T-cell (primary cell): Measurements from ENCODE around the gene TPD52L2. TPM values are rescaled to one million over a fixed set of nuclear protein-coding genes. Genes with fewer than 3 reads are reported as not detected.

Source experiments
- ATAC-seq, 4 experiments: fragments of 200-7000 bp in 3 of 4; fragments of 150-1000 bp in 1 of 4; cut with Tn5 transposase; replicated peaks in 1 of 4; 1 replicate in 3 of 4; 2 replicates in 1 of 4; pipeline ENCODE4 v1.10.0; 2021; ENCODE audit warnings: moderate library complexity in 3 of 4, mild to moderate bottlenecking in 2 of 4, moderate number of reproducible peaks in 1 of 4
- CTCF ChIA-PET, 2 donors: fragments of 300-600 bp; sonication (Branson Sonifier 250); formaldehyde crosslinking; loops; one replicate each; lab custom pipeline; 2022; ENCODE audit warnings: antibody characterized with exemption in 2 of 2; lab: Charles Lee
- POLR2A ChIA-PET, 2 donors: fragments of 300-600 bp; sonication (Branson Sonifier 250); formaldehyde crosslinking; loops; one replicate each; lab custom pipeline; 2022; ENCODE audit warnings: antibody characterized with exemption in 2 of 2; lab: Charles Lee
- DNase-seq, 35 experiments: peaks; one replicate each; pipeline versions ENCODE4 v3.0.0 to v3.0.0-alpha.2; 2013 to 2023
- H3K27ac ChIP-seq: one replicate; pipeline ENCODE4 v1.5.1; 2013; ENCODE audit warnings: low read length
- H3K27me3 ChIP-seq, 2 experiments: replicated peaks in 1 of 2; 1 replicate in 1 of 2; 2 replicates in 1 of 2; pipeline versions ENCODE4 v1.6.1 to v1.7.0; 2013; ENCODE audit warnings: low read length in 1 of 2, mixed read lengths in 1 of 2; ENCODE audit not compliant: control insufficient read depth in 2 of 2, insufficient read depth in 2 of 2; ENCODE audit errors: extremely low read depth in 1 of 2
- H3K36me3 ChIP-seq, 2 donors: 1 replicate in 1 of 2; 2 replicates in 1 of 2; pipeline versions ENCODE4 v1.6.1 to v1.7.0; 2013; ENCODE audit warnings: low read length in 1 of 2; ENCODE audit not compliant: control insufficient read depth in 2 of 2, insufficient read depth in 1 of 2; ENCODE audit errors: extremely low read depth in 1 of 2
- H3K4me1 ChIP-seq, 2 experiments: 1 replicate in 1 of 2; 2 replicates in 1 of 2; pipeline versions ENCODE4 v1.6.1 to v1.7.0; 2013; ENCODE audit warnings: low read length in 2 of 2, mixed read lengths in 1 of 2; ENCODE audit not compliant: insufficient read depth in 2 of 2, control insufficient read depth in 1 of 2; ENCODE audit errors: extremely low read depth in 1 of 2
- H3K4me3 ChIP-seq, 2 donors: 1 replicate in 1 of 2; 2 replicates in 1 of 2; pipeline versions ENCODE4 v1.5.1 to v1.7.0; 2013; ENCODE audit warnings: mild to moderate bottlenecking in 2 of 2, low read length in 1 of 2, moderate library complexity in 1 of 2; ENCODE audit not compliant: control insufficient read depth in 1 of 2; ENCODE audit errors: extremely low read depth in 1 of 2
- H3K9me3 ChIP-seq: 2 replicates; pipeline ENCODE4 v1.7.0; 2013
- H3K27ac Mint-ChIP-seq, 2 donors: one replicate each; pipeline ENCODE4 v1.8.0; 2020 to 2021; ENCODE audit warnings: mild to moderate bottlenecking in 2 of 2, mixed read lengths in 2 of 2
- H3K27me3 Mint-ChIP-seq, 2 donors: one replicate each; pipeline ENCODE4 v1.8.0; 2021 to 2022; ENCODE audit warnings: mixed read lengths in 2 of 2
- H3K36me3 Mint-ChIP-seq: one replicate; pipeline ENCODE4 v1.8.0; 2021; ENCODE audit warnings: mixed read lengths
- H3K4me1 Mint-ChIP-seq, 3 donors: one replicate each; pipeline ENCODE4 v1.8.0; 2020 to 2022; ENCODE audit warnings: mixed read lengths in 3 of 3, mild to moderate bottlenecking in 1 of 3
- H3K4me3 Mint-ChIP-seq, 3 donors: one replicate each; pipeline ENCODE4 v1.8.0; 2020 to 2022; ENCODE audit warnings: mild to moderate bottlenecking in 3 of 3, mixed read lengths in 3 of 3, moderate library complexity in 3 of 3
- H3K9me3 Mint-ChIP-seq, 3 donors: one replicate each; pipeline ENCODE4 v1.8.0; 2020 to 2022; ENCODE audit warnings: mixed read lengths in 3 of 3
- WGBS: methylation state at CpG from one replicate; pipeline ENCODE4 v1.1.5; 2013; ENCODE audit warnings: missing lambda C conversion rate; ENCODE audit not compliant: insufficient coverage; 5-methylcytosine and 5-hydroxymethylcytosine counted together
- total RNA-seq, 35 experiments: library from RNA in 6 of 35; stranded (reverse) in 6 of 35; fragments of 120-200 nt in 1 of 35; gene quantifications; one replicate each; pipeline versions ENCODE4 v1.2.1 to v1.2.4 and lab custom pipeline; 2013 to 2026

Gene TPD52L2
- total RNA-seq, 5 donors from 2014 or later (not counting 1 experiment from before 2014, with no cell fraction given) = 27.8 to 44.1 (median 39.3) TPM

DNA sequence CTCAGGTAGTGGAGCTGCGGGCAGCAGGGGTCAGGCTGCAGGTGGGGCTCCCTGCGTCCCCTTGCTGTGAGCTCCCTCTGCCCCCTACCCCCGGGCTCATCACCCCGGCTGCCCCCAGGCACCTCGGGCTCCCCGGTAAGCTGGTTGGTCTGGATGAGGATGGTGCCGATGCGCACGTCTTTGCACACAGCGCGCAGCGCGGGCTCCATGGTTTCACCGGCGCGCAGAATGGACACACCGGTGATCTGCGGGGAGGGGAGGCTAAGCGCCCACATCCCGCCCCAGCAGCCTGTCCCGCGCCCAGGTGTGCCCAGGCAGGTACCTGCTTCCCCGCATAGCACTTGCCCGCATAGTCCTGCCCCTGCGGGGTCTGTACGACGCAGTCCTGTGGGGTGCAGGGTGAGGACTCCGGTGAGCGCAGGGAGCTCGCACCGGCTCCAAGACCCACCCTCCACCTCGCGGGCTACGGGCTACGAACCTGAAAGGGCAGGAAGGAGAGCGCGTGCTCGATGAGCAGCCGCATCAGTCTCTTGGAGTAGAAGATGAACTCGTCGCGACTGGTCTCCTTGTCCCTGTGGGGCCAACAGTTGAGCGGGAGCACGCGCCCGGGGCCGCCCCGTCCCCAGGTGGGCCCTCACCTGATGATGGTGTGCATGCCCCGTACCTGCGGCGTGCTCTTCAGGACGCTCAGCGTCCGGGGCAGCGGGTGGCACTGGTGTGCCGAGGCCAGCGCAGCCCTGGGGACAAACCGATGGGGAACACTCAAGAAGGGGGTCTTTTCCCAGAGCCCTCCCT lies 75.6 kb downstream of the TPD52L2 start:
- Mint-ChIP-seq H3K27ac (peak overlapping the region in 1 of 2 donors; percentile 39), H3K9me3 (no peaks in the 10 kb centered on the region), H3K27me3 (no peaks in the 10 kb centered on the region), H3K36me3 (peaks cover 20% of the 10 kb centered on the region), H3K4me1 (peaks cover 15 to 28% (median 17%) of the 10 kb centered on the region in 3 donors), H3K4me3 (peak overlapping the region in 1 of 3 donors; percentile 40)
- Histone ChIP-seq H3K4me3 (no peak overlapping the region), H3K27me3 (no peaks in the 10 kb centered on the region), H3K9me3 (no peaks in the 10 kb centered on the region), H3K27ac (no peak overlapping the region), H3K36me3 (peaks cover 20 to 62% of the 10 kb centered on the region in 2 donors), H3K4me1 (peaks cover 2 to 34% of the 10 kb centered on the region in 2 experiments)
- 96% methylated on average over 38 of the region's 58 CpGs for WGBS
- CTCF ChIA-PET = no interaction called here
- POLR2A ChIA-PET = no interaction called here
- DNase-seq = no peak
- peak in 1 of 4 experiments; percentile 2 for ATAC-seq

Other genes starting within 250 kb of the TPD52L2 start
- 10 to 100 TPM; 20.7 to 30.3 (median 29.0) TPM for gene GMEB2, start 238.2 kb upstream of the TPD52L2 start, total RNA-seq
- gene STMN3, start 211.8 kb upstream of the TPD52L2 start, total RNA-seq = 100 to 1,000 TPM in 3 of 5 donors, 10 to 100 TPM in 2; 92.9 to 121 (median 107) TPM
- 10 to 100 TPM; 30.7 to 41.6 (median 36.8) TPM for gene RTEL1, start 207.0 kb upstream of the TPD52L2 start, total RNA-seq
- 1 to 10 TPM in 2 of 5 donors, under 1 TPM in 2, not detected in 1; 0.37 to 1.5 (median 0.91) TPM for gene TNFRSF6B, start 168.6 kb upstream of the TPD52L2 start, total RNA-seq
- 100 to 1,000 TPM in 2 of 5 donors, 10 to 100 TPM in 3; 58.5 to 102 (median 99.5) TPM for gene ARFRP1, start 157.3 kb upstream of the TPD52L2 start, total RNA-seq
- 10 to 100 TPM; 42.7 to 71.0 (median 59.0) TPM for gene ZGPAT, start 157.2 kb upstream of the TPD52L2 start, total RNA-seq
- gene LIME1, start 128.6 kb upstream of the TPD52L2 start, total RNA-seq = 100 to 1,000 TPM; 144 to 248 (median 172) TPM
- 100 to 1,000 TPM; 110 to 173 (median 135) TPM for gene SLC2A4RG, start 125.5 kb upstream of the TPD52L2 start, total RNA-seq
- under 1 TPM; 0.20 to 0.95 (median 0.30) TPM for gene ZBTB46, start 34.0 kb upstream of the TPD52L2 start, total RNA-seq
- gene ABHD16B, start 3.8 kb upstream of the TPD52L2 start, total RNA-seq = not detected
- gene DNAJC5, start 29.9 kb downstream of the TPD52L2 start, total RNA-seq = 10 to 100 TPM; 35.4 to 63.7 (median 54.9) TPM
- 10 to 100 TPM; 40.6 to 72.3 (median 67.0) TPM for gene UCKL1, start 91.1 kb downstream of the TPD52L2 start, total RNA-seq
- 10 to 100 TPM; 22.7 to 26.3 (median 25.1) TPM for gene ZNF512B, start 104.7 kb downstream of the TPD52L2 start, total RNA-seq
- gene SAMD10, start 114.4 kb downstream of the TPD52L2 start, total RNA-seq = 10 to 100 TPM; 16.1 to 30.8 (median 17.7) TPM
- gene PRPF6, start 115.9 kb downstream of the TPD52L2 start, total RNA-seq = 100 to 1,000 TPM in 1 of 5 donors, 10 to 100 TPM in 4; 59.8 to 106 (median 83.5) TPM
- 10 to 100 TPM in 2 of 5 donors, 1 to 10 TPM in 3; 4.5 to 20.8 (median 9.5) TPM for gene C20orf204, start 170.9 kb downstream of the TPD52L2 start, total RNA-seq
- under 1 TPM in 3 of 5 donors, not detected in 2; 0.35 to 0.56 (median 0.44) TPM for gene SOX18, start 184.4 kb downstream of the TPD52L2 start, total RNA-seq
- 10 to 100 TPM; 25.8 to 49.7 (median 40.1) TPM for gene TCEA2, start 197.9 kb downstream of the TPD52L2 start, total RNA-seq
- gene RGS19, start 214.2 kb downstream of the TPD52L2 start, total RNA-seq = 10 to 100 TPM; 39.2 to 61.7 (median 57.3) TPM
- gene OPRL1, start 214.8 kb downstream of the TPD52L2 start, total RNA-seq = 1 to 10 TPM; 1.1 to 1.9 (median 1.5) TPM
- gene LKAAEAR1, start 219.1 kb downstream of the TPD52L2 start, total RNA-seq = under 1 TPM in 3 of 5 donors, not detected in 2; 0.30 to 0.86 (median 0.35) TPM
- not detected for gene NPBWR2, start 242.3 kb downstream of the TPD52L2 start, total RNA-seq